GM19238 (cell line): ENCODE measurements around the gene TMEM255A.
"Not testable (repeated sequence)": the region's sequence is repeated elsewhere in the genome, so short reads cannot be mapped to it uniquely, and the experiment has no call there.

Source experiments
- DNase-seq: peaks from one replicate; pipeline ENCODE4 v3.0.0; 2011; ENCODE audit warnings: low spot score; ENCODE audit not compliant: insufficient read length

Gene TMEM255A

GRCh38 chrX:120310861-120311726, at the start of gene TMEM255A:
TSS of gene TMEM255A (minus strand) at chrX:120311461. CDS start at chrX:120311309, 152 bp downstream.
- DNase-seq = no peak

GRCh38 chrX:120358737-120359456, 47.6 kb upstream of the TMEM255A start:
- DNase-seq = no peak

DNA sequence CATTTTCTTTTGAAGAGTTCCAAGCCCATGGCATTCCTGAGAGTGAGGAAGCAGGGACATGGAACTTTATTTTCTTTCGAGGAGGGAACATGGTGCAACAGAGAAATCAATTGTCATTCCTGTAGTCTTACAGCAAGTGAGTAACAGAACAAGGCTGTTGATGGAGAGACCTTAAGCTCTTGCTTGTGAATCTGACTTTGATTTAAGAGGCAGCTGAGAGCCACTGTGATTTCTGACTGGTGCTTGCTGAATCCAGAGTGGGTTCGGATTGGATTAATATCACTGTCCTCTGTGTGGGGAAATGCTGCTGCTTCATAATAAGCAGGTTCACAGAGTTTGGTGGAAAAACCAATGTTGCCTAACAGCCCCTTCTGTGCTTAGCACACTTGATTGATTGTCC, 45.9 kb upstream of the TMEM255A start:
- no peak for DNase-seq

DNA sequence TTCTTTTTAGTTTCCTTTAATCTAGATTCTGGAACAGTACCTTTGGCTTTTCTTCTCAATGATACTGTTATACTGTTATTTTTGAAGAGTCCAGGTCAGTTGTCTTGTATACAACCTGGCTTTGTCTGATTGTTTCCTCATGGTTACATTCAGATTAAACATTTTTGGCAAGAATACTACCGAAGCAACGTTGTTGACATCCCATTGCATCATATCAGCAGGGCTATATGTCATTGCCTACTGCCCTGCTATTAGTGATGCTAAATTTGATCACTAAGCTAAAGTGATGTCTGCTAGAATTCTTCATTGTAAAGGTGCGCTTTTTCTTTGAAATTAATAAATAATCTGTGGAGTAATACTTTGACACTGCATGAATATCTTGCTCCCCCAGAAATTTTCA, 44.8 kb upstream of the TMEM255A start:
- no peak for DNase-seq

DNA sequence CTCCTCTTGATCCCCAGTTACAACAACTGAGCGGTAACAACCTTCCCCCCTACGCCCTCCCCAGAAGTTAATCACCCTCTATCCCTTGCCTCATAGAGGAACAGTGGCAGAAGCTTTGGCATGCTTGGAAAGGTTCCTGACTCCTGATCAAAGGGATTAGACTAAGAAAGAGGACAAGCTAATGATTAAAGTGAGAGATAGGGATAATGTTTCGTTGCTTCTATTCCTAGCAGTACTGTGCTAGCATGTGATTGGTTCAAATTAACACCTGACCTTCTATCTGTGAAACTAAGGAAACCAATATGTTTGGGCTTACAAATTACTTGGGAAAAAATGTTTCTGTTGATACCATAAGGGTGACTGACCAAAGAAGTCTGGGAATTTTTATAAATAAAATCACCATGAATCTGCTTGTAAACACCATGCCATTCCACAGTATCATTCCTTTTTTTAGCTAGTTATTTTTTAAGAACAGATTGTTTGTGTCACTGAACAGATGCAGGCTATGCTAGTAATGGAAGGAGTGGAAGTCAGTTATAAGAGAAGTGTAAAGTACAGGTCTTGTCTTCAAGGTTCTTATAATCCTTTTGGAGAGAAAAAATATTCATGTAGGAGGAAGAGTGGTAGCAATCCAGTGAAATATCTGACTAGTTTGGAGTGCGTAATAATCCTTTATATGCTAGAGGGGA, 39.3 kb upstream of the TMEM255A start:
- DNase-seq = no peak

- not testable (repeated sequence) for DNase-seq
These were observed 33.3 kb upstream of the TMEM255A start for GRCh38 chrX:120344566-120344965.

GRCh38 chrX:120336899-120337298, 25.6 kb upstream of the TMEM255A start:
- DNase-seq = no peak

DNA sequence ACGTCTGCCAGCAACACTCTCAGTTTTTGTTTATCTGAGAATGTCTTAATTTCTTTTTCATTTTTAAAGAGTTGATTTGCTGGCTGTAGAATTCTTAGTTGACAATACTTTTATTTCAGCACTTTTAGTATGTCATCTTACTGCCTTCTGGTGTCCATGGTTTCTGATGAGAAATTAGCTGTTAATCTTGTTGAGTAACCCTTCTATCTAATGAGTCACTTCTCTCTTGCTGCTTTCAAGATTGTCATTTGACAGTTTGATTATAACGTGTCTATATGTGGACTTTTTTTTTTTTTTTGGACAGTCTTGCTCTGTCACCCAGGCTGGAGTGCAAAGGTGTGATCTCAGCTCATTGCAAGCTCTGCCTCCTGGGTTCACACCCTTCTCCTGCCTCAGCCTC, 24.0 kb upstream of the TMEM255A start:
- no peak for DNase-seq

DNA sequence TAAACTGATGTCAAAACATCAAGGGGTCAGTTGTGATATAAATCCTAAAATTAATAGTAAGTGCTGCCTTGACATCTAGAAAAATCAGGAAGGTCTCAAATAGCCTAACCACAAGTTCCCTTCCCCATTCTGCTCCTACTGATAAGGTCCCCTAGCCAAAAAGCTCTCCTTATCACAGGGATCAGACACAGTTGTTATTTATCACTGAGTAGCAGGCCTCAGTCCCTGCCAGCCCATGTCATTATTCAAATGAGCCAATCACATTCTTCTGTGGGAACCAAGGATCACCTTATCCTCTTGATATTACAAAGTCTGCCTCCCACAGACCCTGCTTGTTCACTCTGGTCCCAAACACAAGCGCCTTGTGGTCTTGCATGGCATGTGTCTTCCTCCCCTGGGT, 23.3 kb upstream of the TMEM255A start:
- no peak for DNase-seq

GRCh38 chrX:120334151-120334550, 22.9 kb upstream of the TMEM255A start:
- DNase-seq = no peak

DNA sequence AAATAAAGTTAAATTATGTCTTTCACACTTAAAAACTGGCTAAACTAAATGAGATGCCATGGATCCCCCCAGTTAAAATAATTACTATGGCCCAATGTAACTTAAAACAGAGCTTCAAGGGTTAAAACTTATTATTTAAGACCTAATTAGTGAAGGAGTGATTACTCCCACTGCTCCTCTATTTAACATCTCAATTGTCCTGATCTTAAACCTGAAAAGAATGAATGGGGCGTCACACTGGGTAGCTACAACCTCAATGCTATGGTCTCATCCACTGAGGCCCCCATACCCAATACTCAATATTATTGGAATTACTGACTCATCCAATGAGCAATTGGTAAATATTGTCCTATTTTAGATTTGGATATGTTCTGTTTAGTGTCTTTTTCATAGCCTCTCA, 21.1 kb upstream of the TMEM255A start:
- DNase-seq = no peak

DNA sequence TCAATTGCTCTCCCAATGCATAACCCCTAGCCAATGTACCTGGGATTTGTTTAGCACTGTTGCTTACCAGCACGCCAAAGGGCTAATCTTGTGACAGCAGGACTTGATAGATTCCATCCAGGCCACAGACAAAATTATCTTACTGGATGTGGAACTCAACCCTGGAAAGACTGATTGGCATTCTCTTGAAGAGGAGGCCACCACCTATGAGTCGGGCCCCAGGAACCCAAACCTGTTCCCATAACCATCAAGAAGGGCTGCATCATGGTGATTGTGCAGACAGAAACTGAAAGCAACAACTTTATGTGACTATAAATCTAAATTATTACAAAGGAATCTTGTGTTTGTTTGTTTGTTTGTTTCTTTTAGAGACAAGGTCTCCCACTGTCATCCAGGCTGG, 19.9 kb upstream of the TMEM255A start:
- no peak for DNase-seq

DNA sequence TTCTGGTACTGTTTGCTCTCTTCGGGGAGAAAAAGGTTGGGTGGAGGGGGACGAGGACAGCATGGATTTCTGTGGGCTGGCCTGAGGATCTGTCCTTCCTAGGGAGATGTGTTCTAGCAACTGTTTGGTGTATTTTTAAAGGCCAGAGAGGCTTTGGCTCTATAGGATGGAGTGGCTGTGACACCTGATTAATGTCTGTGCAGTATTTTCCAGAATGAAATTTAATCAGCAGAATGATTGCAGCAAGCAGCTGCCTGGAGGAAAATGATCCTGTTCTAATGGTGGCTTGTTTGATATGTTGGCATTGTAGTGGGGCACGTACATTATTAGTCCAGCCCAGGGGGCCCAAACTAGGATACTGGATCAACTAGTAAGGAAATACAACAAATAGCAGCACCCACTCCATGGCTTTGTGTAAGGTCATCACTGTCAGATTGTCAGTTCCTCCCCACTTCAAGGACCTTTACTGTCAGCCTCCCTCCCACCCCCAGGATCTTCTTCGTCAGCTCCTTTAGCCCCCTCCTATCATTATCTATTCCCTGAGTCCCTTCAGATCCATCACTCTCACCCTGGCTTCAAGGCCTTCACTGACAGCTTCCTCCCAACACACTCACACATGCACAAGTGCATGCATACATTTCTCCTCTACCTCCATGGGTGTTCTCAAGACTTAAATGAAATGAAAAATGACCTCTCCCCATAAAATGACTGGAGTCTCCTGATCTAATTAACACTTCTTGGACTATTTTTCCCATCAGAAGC, 10.4 kb upstream of the TMEM255A start:
- no peak for DNase-seq

GRCh38 chrX:120318411-120318810, 7.2 kb upstream of the TMEM255A start:
- DNase-seq = no peak

DNA sequence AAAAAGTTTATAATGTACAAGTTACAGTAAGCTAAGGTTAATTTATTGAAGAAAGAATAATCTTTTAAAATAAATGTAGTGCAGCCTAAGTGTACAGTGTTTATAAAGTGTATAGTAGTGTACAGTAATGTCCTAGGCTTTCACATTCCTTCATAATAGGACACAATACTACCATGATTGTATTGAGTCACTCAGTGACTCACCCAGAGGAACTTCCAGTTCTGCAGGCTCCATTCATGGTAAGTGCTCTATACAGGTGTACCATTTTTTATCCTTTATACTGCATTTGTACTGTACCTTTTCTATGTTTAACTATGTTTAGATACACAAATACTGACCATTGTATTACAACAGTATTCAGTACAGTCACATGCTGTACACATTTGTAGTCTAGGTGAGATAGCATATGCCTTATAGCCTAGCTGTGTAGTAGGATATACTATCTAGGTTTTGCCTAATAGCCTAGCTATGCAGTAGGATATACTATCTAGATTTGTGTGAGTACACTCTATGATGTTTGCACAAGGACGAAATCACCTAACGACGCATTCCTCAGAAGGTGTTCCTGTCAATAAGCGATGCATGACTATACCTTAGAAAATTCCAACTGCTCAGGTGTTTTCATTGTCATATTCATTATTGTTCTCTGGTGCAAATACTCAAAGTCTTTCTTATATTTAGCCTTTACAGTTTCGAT, 5.5 kb upstream of the TMEM255A start:
- DNase-seq = no peak

DNA sequence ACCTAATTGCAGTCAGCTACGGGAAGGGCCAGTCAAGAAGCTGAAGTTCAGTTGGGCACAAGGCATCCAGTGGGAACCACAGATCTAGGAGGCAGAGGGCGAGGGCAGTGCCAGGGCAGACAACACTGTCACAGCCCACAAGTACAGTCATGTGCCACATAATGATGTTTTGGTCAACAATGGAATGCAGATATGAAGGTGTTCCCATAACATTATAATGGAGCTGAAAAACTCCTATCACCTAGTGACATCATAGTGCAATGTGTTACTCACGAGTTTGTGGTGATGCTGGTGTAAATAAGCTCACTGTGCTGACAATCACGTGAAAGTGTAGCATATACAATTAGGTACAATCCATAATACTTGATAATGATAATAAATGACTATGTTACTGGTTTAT, 4.5 kb upstream of the TMEM255A start:
- DNase-seq = no peak

GRCh38 chrX:120311727-120312063, 434 bp upstream of the TMEM255A start:
- no peak for DNase-seq

- DNase-seq = no peak
These were observed 1.2 kb downstream of the TMEM255A start for GRCh38 chrX:120309873-120310705.

DNA sequence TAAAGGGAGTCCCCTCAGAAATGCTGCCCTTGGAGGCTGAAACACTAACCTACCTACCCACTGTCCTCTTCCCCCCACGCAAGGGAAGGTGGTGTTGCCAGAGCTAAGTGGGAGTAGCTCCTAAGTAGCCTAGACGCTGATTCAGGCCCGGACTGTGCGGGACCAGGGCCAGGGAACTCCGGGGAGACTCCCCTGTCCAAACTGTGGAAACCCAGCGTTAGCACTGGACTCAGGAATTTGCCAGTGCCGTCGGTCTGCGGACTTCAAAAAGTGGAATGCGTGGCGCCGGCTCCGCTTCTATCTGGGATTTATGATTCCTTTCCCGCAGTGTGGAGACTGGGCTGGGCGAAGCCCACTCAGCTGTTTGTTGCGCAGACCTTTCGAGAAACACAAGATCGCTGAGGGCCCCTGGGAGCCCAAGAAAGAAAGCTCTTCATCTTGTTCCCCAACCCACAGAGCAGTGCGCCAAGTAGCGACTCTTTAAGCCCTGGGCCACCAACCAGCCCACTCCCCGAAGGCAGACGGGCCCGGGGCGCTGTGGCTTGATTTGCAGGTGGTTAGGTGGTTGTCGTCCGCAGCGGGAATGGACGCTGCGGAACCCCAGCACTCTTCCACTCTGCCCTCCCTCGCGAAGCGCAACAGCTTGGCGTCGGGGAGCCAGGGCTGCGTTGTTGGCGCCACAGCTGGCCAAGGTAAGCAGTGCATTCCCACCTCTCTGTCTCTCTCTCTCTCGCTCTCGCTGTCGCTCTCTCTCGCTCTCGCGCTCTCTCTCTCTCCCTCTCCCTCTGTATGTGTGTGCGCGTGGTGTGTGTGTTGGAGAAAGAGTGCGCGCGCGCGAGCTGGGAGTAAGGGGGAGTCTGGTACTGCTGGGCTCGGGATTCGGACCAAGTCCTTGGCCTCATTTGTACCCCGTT, 2.0 kb downstream of the TMEM255A start:
- no peak for DNase-seq
